BJ (cell line): ENCODE data around the gene OAS2. TPM values are rescaled to one million over a fixed set of nuclear protein-coding genes. Genes with fewer than 3 reads are reported as not detected.

ENCODE experiments used
- CTCF ChIA-PET: fragments of 350-600 bp; formaldehyde crosslinking; extraction: SDS; loops from one replicate; lab custom pipeline; 2021; ENCODE audit warnings: antibody characterized with exemption, inconsistent platforms; lab: Yijun Ruan, JAX
- POLR2A ChIA-PET: fragments of 300-600 bp; sonication (Branson Sonifier 250); formaldehyde crosslinking; extraction: SDS; loops from one replicate; lab custom pipeline; 2021; ENCODE audit warnings: antibody characterized with exemption; lab: Charles Lee
- DNase-seq: peaks from one replicate; pipeline ENCODE4 v3.0.0-alpha.2; 2011; ENCODE audit warnings: low read depth
- H3K27me3 ChIP-seq: 2 replicates; pipeline ENCODE4 v1.6.0; 2011; ENCODE audit warnings: low read length; ENCODE audit not compliant: control insufficient read depth, insufficient read depth
- H3K36me3 ChIP-seq: 2 replicates; pipeline ENCODE4 v1.5.1; 2011; ENCODE audit warnings: low read length; ENCODE audit not compliant: control insufficient read depth, insufficient read depth
- H3K4me3 ChIP-seq: 2 replicates; pipeline ENCODE4 v1.5.1; 2011; ENCODE audit warnings: low read depth, mild to moderate bottlenecking, control low read depth, low read length
- polyA plus RNA-seq: library from polyadenylated mRNA; depleted of rRNA; stranded (reverse); fragments of >200 nt; gene quantifications from 2 replicates; pipeline ENCODE4 v1.2.3, GENCODE V29; 2011
- TF ChIP-seq, protein P1 (sequence below): IDR thresholded peaks from 2 replicates; pipeline ENCODE4 v1.5.1; 2011; ENCODE audit warnings: low read depth, mild to moderate bottlenecking, control low read depth, inconsistent platforms, low read length, moderate library complexity; ENCODE audit not compliant: insufficient read depth

OAS2 gene
- polyA plus RNA-seq, 1 experiment, result 1.2 TPM

DNA sequence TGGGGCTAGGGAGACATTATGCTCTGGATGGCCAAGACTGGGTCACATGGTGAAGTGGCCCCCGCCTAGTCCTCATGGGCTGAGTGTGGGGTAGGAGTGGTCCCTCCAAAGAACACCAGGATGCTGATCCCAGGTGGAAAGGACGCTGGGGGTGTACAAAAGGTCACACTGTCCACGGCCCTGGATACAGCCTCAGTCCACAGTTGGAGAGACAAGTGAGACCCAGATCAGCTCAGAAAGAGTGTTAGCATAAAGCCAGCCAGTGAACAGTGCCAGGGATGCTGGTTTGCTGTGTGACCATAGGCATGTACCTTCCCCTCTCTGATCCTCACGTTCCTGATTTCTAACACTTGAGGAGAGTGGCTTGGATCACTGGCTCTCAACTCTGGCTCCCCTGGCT is 13.4 kb upstream of the OAS2 start:
- POLR2A ChIA-PET, result no interaction called here
- Histone ChIP-seq H3K36me3 (no peaks in the 10 kb centered on the region; the same call in 1 of the 2 replicates), H3K27me3 (no peaks in the 10 kb centered on the region), H3K4me3 (no peak overlapping the region)
- no peak for DNase-seq
- CTCF ChIA-PET, result interaction anchor here (1.8 kb wide), 1 partner anchor 28 kb away, joined by 6 read pairs; no protein-coding TSS in a partner anchor
- TF ChIP-seq, protein P1, sequence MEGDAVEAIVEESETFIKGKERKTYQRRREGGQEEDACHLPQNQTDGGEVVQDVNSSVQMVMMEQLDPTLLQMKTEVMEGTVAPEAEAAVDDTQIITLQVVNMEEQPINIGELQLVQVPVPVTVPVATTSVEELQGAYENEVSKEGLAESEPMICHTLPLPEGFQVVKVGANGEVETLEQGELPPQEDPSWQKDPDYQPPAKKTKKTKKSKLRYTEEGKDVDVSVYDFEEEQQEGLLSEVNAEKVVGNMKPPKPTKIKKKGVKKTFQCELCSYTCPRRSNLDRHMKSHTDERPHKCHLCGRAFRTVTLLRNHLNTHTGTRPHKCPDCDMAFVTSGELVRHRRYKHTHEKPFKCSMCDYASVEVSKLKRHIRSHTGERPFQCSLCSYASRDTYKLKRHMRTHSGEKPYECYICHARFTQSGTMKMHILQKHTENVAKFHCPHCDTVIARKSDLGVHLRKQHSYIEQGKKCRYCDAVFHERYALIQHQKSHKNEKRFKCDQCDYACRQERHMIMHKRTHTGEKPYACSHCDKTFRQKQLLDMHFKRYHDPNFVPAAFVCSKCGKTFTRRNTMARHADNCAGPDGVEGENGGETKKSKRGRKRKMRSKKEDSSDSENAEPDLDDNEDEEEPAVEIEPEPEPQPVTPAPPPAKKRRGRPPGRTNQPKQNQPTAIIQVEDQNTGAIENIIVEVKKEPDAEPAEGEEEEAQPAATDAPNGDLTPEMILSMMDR, result no peak

DNA sequence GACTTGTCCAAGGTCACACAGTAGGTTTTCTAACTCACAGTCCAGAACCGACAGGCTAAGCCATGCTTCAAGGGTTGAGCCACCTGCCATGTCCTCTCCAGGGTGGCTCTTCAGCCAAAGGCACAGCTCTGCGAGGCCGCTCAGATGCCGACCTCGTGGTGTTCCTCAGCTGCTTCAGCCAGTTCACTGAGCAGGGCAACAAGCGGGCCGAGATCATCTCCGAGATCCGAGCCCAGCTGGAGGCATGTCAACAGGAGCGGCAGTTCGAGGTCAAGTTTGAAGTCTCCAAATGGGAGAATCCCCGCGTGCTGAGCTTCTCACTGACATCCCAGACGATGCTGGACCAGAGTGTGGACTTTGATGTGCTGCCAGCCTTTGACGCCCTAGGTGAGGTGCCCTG is 12.7 kb upstream of the OAS2 start:
- Histone ChIP-seq H3K27me3 (no peaks in the 10 kb centered on the region), H3K4me3 (no peak overlapping the region), H3K36me3 (no peaks in the 10 kb centered on the region; the same call in 1 of the 2 replicates)
- DNase-seq, result no peak
- TF ChIP-seq, protein P1, result no peak
- CTCF ChIA-PET, result interaction anchor here (1.8 kb wide), 1 partner anchor 27 kb away, joined by 6 read pairs; no protein-coding TSS in a partner anchor
- POLR2A ChIA-PET, result no interaction called here

DNA sequence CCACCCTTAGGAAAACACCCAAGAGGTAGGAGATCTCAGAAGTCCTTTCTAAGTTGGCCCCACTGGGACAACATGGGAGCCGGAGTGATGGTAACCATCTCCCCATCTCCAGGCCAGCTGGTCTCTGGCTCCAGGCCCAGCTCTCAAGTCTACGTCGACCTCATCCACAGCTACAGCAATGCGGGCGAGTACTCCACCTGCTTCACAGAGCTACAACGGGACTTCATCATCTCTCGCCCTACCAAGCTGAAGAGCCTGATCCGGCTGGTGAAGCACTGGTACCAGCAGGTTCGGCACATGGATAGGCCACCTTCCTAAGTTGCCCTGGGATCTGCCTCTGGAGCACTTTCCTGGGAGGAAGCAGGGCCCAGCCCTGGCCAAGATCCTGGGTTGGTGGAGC is 11.0 kb upstream of the OAS2 start:
- Histone ChIP-seq H3K27me3 (no peaks in the 10 kb centered on the region), H3K36me3 (no peaks in the 10 kb centered on the region), H3K4me3 (no peak overlapping the region)
- no peak for DNase-seq
- TF ChIP-seq, protein P1, result no peak
- CTCF ChIA-PET, result no interaction called here
- POLR2A ChIA-PET, result no interaction called here

DNA sequence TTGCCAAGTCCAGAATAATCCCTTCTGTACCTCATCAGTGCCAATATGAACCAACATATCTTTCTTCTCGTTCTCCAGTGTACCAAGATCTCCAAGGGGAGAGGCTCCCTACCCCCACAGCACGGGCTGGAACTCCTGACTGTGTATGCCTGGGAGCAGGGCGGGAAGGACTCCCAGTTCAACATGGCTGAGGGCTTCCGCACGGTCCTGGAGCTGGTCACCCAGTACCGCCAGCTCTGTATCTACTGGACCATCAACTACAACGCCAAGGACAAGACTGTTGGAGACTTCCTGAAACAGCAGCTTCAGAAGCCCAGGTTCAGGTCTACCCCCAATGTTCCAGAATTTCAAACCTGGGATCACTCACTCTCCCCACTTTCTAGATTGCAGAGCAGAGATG is 10.5 kb upstream of the OAS2 start:
- Histone ChIP-seq H3K4me3 (no peak overlapping the region), H3K36me3 (no peaks in the 10 kb centered on the region), H3K27me3 (no peaks in the 10 kb centered on the region)
- TF ChIP-seq, protein P1, result no peak
- ChIA-PET CTCF (no interaction called here), POLR2A (no interaction called here)
- no peak for DNase-seq

DNA sequence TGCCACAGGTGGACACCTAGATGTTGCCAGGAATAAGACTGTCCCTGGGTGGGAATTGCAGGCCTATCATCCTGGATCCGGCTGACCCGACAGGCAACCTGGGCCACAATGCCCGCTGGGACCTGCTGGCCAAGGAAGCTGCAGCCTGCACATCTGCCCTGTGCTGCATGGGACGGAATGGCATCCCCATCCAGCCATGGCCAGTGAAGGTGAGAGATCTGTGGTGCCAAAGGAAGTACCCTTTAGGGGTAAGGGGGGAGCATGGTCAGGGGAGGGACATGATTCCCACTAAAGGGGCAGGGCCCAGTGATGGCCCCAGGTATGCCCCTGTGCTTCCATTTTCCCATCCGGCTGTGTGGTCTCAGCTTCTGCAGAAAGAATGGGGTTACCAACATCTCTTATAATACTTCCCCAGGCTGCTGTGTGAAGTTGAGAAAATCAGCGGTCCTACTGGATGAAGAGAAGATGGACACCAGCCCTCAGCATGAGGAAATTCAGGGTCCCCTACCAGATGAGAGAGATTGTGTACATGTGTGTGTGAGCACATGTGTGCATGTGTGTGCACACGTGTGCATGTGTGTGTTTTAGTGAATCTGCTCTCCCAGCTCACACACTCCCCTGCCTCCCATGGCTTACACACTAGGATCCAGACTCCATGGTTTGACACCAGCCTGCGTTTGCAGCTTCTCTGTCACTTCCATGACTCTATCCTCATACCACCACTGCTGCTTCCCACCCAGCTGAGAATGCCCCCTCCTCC is 8.6 kb upstream of the OAS2 start:
- no peak overlapping the region for H3K4me3 ChIP-seq
- CTCF ChIA-PET, result interaction anchor here (0.8 kb wide), 1 partner anchor 24 kb away, joined by 3 read pairs; no protein-coding TSS in a partner anchor

More for the DNA sequence above, 8.6 kb upstream of the OAS2 start:
- POLR2A ChIA-PET, result no interaction called here
- no peaks in the 10 kb centered on the region for H3K27me3 ChIP-seq
- TF ChIP-seq, protein P1, result no peak
- no peak for DNase-seq
- no peaks in the 10 kb centered on the region for H3K36me3 ChIP-seq
